Pulmonary artery endothelial cell (primary cell): ENCODE measurements around the gene HCFC1R1. TPM values are rescaled to one million over a fixed set of nuclear protein-coding genes. Genes with fewer than 3 reads are reported as not detected.

ENCODE experiments used
- DNase-seq: peaks from one replicate; pipeline ENCODE4 v3.0.0-alpha.2; 2011; ENCODE audit warnings: low read depth, low spot score
- total RNA-seq: library from RNA; depleted of rRNA; stranded (reverse); fragments of >200 nt; gene quantifications from 2 replicates; pipeline ENCODE4 v1.2.3, GENCODE V29; 2014

Gene HCFC1R1
- total RNA-seq, 1 donor from 2014 or later: 10.0 TPM

DNA sequence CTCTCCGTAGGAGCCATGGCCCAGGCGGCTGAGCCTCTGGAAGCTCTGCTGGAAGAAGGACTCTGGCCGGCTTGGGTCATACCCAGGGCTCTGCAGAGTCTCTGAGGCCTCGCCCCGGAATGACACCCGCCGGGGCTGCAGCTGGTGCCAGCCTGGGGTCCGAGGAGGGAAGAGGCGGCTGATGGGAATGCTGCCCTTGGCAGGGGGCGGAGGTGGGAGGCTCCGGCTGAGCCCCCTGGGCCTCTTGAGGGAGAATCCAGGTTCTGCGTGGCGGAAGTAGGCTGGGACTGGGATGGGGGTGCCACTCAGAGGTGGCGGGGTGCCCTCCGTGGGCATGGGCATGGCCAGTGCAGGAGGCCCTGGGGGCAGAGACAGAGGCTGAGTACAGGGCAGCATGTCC, 47.1 kb downstream of the HCFC1R1 start:
- no peak for DNase-seq

DNA sequence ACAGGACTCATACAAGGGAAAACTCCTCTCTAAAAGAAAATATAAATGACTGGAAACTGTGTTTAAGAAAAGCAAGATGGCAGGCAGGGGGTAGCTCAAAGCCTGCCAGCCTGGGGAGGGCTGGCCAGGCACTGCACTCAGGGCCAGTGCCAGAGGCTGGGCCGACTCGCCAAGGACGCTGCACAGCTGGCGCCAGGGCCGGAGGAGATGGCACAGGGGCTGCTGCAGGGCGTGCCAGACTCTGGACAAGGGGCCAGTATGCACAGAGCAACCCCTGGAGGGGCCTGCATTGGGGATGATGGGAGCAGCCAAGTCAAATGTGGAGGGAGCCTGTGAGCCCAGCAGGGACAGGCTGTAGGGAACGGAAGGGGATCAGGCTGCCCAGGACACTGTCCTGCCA, 47.5 kb downstream of the HCFC1R1 start:
- no peak for DNase-seq

DNA sequence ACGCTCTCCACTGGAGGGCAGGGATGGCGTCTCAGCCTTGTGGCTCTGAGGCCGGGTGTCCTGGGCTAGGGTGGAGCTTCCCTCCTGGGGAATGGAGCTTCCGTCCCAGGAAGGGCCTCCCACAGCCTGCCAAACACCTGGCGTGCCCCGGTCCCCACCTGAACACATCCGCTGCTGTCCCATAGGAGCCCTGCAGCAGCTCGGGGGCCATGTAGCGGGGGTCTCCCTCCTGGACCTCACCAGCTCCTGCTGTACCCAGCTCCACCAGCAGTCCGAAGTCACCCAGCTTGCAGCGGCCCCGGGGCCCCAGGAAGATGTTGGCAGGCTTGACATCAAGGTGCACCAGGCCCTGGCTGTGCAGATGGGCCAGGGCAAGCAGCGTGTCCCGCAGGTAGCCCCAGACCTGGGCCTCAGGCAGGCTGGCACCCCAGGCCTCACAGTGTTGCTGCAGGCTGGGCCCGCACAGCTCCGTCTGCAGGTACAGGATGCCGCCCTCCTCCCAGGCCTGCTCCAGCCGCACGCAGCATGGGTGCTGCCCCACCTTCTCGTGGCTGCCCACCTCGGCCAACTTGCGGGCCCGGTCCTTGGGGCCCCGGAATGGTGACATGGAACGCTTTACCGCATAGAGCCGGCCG, 48.5 kb downstream of the HCFC1R1 start:
- no peak for DNase-seq

DNA sequence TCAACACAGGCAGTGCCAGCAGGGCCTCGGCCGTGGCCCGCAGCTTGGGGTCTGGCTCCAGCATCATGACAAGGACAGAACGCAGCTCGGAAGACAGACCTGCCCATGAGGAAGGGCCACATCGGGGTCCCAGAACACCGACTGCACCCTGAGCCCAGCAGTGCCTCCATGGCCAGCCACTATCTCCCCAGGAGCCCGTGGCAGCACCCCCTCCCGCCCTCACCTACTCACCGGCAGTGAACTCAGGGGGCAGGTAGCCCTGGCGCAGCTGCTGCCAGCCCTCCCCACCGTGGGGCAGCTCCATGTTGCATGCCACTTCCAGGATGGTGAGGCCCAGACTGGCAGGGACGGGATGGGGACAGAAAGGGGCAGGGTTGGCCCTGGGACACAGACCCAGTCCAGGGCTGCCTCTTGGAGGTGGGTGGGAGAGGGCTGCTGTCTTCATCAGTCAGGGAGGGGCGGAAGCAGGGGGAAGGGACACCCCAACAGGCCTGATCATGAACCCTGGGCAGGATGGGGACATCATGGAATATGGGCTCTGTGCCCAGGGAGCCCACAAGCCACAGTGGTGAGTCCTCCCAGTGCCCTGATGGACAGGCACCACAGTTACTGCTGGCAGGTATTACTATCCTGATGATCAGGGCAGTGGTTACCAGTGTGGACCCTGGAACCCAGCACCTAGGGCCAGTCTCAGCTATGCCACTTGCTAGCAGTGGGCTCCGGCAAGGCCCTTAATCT, 49.3 kb downstream of the HCFC1R1 start:
- no peak for DNase-seq

DNA sequence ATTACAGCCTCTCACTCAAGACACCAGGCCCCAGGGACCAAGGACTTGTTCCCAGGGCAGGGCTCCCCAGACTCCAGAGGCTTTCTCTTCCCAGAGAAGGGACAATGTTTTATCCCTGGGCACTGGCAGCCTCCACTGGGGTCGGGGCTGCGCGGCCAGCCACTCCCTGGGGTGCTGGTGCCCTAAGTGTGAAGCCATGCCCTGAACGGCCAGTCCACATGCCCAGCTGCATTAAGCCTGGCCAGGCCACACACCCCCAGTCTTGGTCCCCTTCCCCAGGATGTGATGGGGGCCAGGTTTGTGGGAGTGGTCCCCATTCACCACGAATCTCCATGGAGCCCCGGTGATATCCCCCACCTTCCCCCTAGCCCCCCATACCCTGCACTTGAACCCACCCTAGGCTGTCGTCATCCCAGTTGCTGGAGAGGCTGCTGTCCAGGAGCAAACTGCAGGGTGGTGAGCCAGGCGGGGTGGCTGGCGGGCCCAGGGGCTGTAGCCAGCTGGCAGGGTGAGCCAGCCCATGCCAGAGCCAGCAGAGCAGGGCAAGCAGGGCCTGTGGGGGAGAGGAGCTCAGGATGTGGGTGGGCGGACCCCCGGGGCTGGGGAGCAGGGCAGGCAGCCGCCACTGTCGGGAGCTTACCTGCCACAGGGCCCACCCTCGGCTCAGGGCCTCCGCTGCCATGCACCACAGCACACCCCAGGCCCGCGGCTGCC, 50.0 kb downstream of the HCFC1R1 start:
- DNase-seq: no peak

DNA sequence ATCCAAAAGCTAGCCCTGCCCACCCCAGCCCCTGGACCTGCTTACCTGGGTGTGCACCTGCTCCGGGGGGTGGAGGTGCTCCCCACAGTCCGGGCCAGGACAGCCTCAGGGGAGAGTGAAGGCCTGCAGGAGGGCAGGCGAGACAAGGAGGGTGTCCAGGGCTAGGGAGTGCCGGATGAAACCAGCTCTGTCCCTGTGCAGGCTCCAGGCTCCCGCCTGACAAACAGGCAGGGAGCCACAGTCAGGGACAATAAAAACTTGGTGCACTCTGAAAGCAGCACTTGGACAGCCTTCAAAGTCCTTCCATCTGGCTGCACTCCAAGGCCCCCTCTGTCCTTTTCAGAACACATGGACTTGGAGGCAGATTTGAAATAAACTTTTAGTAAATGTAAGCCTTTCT, 50.6 kb downstream of the HCFC1R1 start:
- DNase-seq: no peak

Other genes with a start within 250 kb of the HCFC1R1 start
- 166 and 336 TPM in 2 replicates for gene ELOB, start 246.7 kb downstream of the HCFC1R1 start, total RNA-seq
- gene PRSS33, start 236.4 kb downstream of the HCFC1R1 start, total RNA-seq: not detected in 2 replicates
- not detected in 2 replicates for gene PRSS41, start 225.5 kb downstream of the HCFC1R1 start, total RNA-seq
- gene PRSS21, start 206.7 kb downstream of the HCFC1R1 start, total RNA-seq: 0.73 TPM in 1 of 2 replicates, not detected in the other
- 0.13 TPM in 1 of 2 replicates, not detected in the other for gene ZG16B, start 193.6 kb downstream of the HCFC1R1 start, total RNA-seq
- not detected in 2 replicates for gene PRSS22, start 165.8 kb downstream of the HCFC1R1 start, total RNA-seq
- 38.9 and 49.6 TPM in 2 replicates for gene FLYWCH2, start 140.7 kb downstream of the HCFC1R1 start, total RNA-seq
- 32.5 and 33.4 TPM in 2 replicates for gene FLYWCH1, start 112.0 kb downstream of the HCFC1R1 start, total RNA-seq
- not detected in 2 replicates for gene KREMEN2, start 59.7 kb downstream of the HCFC1R1 start, total RNA-seq
- gene PAQR4, start 54.6 kb downstream of the HCFC1R1 start, total RNA-seq: 15.9 and 16.2 TPM in 2 replicates
- 4.6 and 8.2 TPM in 2 replicates for gene PKMYT1, start 43.5 kb downstream of the HCFC1R1 start, total RNA-seq
- gene CLDN9, start 11.0 kb downstream of the HCFC1R1 start, total RNA-seq: not detected in 2 replicates
- gene CLDN6, start 5.8 kb downstream of the HCFC1R1 start, total RNA-seq: not detected in 2 replicates
- 158 and 171 TPM in 2 replicates for gene TNFRSF12A, start 3.6 kb downstream of the HCFC1R1 start, total RNA-seq
- 24.0 and 32.3 TPM in 2 replicates for gene THOC6, start 93 bp upstream of the HCFC1R1 start, total RNA-seq
- gene BICDL2, start 13.0 kb upstream of the HCFC1R1 start, total RNA-seq: not detected in 2 replicates
- 0.04 and 0.13 TPM in 2 replicates for gene MMP25, start 22.6 kb upstream of the HCFC1R1 start, total RNA-seq
- gene IL32, start 41.7 kb upstream of the HCFC1R1 start, total RNA-seq: 33.7 and 60.3 TPM in 2 replicates
- gene ZSCAN10, start 75.4 kb upstream of the HCFC1R1 start, total RNA-seq: not detected in 2 replicates
- 21.3 and 22.5 TPM in 2 replicates for gene ZNF205, start 88.6 kb upstream of the HCFC1R1 start, total RNA-seq
- gene ZNF213, start 111.1 kb upstream of the HCFC1R1 start, total RNA-seq: 4.8 and 5.0 TPM in 2 replicates
- 0.13 TPM in 1 of 2 replicates, not detected in the other for gene OR1F1, start 164.3 kb upstream of the HCFC1R1 start, total RNA-seq
- gene ZNF200, start 211.2 kb upstream of the HCFC1R1 start, total RNA-seq: 10.6 and 12.9 TPM in 2 replicates
- not detected in 2 replicates for gene MEFV, start 232.7 kb upstream of the HCFC1R1 start, total RNA-seq